Colon (tissue), 2 donors: ENCODE data around the gene DBNDD1.

Experiments used
- FAIRE-seq: peaks from 2 replicates; lab custom pipeline; 2012; peaks lifted over from hg19 to GRCh38; lab: Jason Lieb, UNC
- donor health status: control.
- donor health status: control.

The DBNDD1 gene

GRCh38 chr16:89960966-89961365, 58.3 kb downstream of the DBNDD1 start:
- no peak for FAIRE-seq

- FAIRE-seq: no peak
Observed at GRCh38 chr16:89958596-89958995, 60.7 kb downstream of the DBNDD1 start.

- FAIRE-seq: no peak
Observed at GRCh38 chr16:89958068-89958467, 61.2 kb downstream of the DBNDD1 start.

GRCh38 chr16:89957216-89957785, 62.0 kb downstream of the DBNDD1 start:
- no peak for FAIRE-seq

GRCh38 chr16:89956505-89957215, 62.6 kb downstream of the DBNDD1 start:
- FAIRE-seq: no peak

GRCh38 chr16:89955001-89955685, 64.1 kb downstream of the DBNDD1 start:
- FAIRE-seq: no peak
